CD4-positive, alpha-beta T cell treated with Interleukin-1 beta for 1 hour (primary cell): Measurements from ENCODE around the gene ELFN2.

Source experiments
- DNase-seq, 2 donors: peaks; one replicate each; pipeline ENCODE4 v3.0.0-alpha.2; 2020 to 2022

ELFN2 gene

DNA sequence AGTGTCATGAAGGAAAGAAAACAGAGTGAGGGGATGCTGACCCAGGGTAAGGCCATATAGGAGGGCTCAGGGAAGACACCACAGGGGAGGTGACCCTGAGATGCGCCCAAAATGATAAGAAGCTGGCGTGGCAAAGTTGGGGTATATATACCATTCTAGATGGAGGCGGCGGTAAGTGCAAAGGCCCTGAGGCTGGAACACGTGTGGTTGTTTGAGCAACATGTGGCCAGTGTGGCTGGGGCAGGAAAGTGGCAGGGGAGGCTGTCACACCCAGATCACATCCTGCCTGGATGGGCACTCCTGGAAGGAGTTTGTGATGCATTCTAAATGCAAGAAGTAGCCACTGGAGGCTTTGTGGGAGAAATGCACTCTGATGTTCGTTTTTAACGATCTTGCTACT, 74.8 kb downstream of the ELFN2 start:
- DNase-seq = no peak

DNA sequence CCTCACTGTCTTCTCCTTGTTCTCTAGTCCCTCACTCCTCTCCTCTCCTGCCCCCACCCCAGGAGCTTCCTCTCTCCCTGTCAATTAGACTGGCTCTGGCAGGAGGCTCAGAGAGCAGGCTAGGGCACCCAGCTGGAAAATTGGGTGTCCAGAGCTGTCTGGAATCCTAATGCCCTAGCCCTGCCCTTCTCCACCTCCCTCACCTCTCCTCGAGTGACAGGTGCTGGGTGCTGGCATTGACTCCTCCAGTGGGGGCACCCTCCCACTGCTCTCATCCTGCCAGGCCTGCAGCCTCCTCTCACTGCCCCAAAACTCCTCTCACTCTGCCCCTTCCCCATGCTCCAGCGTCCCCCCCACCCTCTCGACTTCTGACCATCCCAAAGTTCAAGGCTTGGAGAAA, 76.0 kb downstream of the ELFN2 start:
- DNase-seq = no peak

DNA sequence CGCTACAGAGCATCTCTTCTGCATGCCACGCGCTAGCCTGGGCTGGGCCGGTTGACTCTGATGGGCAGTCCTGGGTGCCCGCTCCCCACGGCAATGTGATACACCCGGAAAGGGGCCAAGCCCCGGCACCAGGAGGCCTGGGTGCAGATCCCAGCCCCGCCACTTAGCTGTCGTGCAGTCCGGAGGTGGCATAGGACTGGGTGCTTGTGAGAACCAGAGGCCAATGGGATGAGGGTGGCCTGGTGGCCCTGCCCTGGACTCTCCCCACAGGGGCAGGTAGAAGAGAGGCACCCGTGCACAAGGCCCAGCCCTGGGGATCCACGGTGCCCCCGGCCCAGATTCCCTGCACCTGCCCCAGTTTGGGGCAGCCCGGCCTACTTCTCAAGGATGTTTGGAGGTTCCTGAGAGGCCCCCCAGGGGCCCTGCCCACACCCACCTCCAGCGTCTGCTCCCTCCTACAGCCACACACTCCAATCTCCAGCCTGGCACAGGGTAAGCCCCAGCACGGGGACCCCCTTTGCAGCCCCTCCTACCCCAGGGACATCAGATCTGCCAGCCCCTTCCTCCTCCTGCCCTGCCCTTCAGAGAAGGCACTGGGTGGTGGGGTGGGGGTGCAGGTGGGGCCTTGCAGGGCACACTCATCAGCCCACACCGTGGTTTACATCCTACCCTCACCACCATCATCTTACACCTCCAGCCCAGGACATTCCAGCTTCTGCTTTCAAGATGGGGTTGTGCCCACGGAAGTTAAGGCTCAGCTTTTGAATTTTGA, 78.0 kb downstream of the ELFN2 start:
- no peak for DNase-seq

DNA sequence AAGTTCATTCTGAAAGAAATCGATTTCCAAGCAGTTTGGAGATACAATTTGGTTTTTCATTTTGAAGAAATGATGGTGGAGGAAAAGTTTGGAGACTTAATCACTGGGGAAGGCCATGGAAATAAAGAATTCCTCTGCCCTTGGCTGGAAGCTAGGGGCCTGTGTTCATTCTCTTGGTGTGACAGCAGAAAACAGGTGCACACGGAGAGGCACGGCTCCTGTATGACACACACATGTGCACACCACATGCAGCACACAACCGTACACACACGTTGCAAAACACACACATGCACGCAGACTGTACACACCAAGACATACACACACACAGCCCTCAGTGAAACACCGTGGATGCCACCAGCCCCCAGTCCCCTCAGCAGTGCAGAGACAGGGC, 80.8 kb downstream of the ELFN2 start:
- DNase-seq = no peak

DNA sequence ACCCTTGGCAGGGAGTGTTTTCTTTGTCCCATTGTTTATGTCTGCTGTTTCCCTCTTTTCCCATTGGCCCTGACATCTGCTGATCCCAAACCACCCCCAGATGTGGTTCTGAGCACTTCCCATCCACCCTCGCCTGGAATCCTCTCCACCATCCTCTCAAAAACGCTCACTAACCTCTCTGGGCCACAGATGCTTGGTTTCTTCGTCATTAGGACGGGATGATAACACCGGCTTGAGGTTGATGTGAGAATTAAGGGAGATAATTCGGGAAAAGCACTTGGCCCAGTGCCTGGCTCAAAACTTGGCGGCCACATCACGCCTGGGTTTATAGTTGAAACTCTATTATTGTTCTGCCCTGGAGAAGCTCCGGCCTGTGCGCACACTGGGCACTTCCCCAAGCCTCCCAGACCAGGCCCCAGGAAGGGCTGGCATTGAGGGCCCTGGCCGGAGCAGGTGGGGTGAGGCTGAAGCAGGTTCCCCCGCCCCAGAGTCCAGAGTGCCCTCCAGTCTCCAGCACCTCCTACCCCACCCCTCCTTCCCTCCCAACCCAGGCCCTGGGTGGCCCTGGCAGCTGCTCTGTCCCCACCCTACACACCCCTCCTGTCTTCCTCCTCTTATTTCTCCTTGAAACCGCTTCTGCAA, 81.3 kb downstream of the ELFN2 start:
- DNase-seq = no peak

DNA sequence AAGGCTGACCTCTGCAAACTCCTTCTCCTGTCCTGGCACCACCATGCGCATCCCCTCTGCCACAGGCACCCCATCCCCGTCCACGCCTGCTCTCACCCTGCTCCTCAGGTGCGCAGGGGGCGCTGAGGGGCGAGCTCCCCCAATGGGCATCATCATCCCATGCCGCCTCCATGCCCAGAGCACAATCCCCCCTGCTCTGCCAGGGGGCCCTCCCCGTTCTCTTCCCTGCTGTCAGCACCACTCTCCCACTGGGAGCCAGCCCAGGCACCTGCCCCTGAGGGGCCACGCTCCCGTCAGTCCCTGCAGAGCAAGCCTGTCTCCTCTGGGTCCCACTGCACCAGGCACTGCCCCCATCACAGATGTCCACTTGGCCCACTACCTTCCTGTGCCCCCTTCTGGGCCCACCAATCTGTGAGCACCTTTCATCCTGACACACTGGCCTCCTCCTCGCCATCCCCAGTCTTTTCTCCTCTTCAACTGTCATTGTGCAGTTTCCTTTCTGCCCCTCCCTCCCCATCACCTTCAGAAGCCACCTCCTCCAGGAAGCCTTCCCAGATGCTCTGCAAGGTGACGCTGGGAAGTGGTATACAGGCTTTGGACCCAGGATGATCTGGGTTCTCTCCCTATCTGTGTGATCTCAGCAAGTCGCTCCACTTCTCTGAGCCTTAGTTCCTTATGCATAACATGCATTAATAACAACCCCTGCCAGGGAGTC, 82.4 kb downstream of the ELFN2 start:
- no peak for DNase-seq

DNA sequence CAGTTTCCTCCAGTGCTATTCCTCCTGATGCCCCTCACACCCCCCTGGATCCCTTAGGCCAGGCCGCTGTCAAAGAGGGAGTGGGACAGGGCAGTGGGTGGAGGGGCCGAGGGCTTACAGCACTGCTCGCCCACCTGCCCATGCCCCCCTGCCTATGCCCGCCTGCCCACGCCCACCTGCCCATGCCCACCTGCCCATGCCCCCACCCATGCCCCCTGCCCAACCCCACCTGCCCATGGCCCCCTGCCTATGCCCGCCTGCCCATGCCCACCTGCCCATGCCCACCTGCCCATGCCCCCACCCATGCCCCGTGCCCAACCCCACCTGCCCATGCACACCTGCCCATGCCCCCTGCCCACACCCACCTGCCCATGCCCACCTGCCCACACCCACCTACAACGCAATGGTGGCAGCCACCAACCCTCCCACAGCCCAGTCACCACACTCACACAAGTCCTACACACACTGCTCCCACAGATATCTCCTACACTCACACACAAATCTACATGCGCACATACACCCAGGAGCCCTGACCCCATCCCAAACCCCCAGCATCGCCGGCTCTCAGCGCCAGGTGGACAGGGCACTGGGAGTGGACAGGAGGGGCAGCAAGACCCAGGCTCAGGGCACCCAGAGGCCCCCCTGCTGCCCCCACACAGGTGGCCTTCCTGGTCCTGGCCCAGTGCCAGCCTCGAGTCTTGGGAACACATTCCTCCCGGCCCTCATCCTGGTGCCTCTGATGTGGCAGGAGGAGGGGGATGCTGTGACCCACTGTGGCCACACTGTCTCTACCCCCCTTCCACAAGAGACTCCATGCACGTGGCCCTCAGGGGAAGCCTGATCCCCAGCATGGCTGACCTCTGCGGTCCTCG, 83.2 kb downstream of the ELFN2 start:
- DNase-seq = no peak

DNA sequence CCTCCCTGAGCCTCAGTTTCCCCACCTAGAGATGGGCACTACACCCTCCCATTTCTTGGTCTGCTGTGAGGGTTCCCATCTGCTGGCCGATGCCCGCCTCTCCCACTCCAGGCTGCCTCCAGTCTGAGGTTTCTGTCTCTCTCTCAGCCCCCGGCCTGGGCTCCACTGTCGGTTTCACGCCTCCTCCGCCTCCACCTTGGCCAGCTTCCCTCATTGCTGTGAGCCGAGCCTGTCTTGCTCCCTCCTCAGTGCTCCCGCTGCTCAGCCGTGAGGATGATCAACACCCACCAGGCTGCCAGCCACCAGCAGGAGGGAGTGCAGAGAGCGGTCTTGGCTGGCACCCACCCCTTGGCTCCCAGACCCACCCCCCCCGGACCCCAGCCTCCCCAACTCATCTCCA, 83.9 kb downstream of the ELFN2 start:
- no peak for DNase-seq

DNA sequence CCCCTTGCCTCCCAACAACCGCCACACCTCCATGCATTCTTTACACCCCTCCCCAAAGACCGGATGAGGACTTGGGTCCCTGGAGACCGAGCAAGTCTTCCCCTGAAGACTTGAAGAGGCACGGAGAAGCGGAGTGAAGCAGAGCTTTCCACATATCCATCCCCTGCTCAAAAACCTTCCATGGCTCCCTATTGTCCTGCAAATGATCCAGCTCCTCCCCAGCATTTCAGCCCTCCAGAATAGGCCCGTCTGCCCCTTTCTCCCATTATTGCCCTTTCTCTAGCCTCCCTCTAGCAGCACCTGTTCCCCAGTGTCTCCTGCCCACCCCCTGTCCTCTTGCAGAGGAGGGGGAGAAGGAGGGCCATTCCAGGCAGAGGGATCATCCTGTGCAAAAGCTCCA, 85.2 kb downstream of the ELFN2 start:
- no peak for DNase-seq

DNA sequence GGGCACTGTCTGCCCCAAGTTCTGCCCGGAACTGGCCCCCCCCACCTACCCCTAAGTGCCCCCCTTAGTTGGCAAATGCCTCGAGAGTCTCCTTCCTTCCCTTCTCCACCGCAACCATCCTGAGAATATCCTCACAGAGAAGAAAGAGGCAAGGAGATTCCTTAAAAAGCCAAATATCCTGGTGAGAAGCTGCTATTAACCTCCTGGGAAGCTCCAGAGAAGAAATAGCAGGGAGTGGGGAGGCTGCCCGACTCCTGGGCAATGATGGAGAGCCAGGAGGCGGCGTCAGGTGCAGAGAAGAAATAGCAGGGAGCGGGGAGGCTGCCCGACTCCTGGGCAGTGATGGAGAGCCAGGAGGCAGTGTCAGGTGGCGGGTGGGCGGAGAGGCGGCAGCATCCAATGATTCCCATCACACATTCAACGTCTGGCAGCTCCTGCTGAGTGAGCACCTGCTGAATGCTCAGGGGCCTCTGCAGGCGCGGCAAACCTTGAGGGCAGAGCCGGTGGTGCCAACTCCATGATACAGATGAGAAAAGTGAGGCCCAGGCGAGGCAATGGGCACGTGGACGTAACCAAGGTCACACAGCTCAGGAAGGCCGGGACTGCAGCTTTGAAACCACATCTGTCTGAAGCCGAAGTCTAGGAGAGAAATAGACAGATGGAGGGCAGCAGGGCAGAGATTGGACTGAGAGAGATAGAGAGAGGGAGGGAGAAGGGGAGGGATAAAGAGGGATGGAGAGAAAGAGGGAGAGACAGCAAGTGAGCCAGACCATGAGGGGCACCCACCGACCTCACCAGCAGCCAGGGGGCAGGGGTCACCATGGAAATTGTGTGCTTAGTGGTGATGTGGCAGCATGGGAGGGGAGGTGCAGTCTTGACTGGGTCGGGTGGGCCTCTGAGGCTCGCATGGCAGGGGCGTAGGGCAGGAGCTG, 86.7 kb downstream of the ELFN2 start:
- no peak for DNase-seq

DNA sequence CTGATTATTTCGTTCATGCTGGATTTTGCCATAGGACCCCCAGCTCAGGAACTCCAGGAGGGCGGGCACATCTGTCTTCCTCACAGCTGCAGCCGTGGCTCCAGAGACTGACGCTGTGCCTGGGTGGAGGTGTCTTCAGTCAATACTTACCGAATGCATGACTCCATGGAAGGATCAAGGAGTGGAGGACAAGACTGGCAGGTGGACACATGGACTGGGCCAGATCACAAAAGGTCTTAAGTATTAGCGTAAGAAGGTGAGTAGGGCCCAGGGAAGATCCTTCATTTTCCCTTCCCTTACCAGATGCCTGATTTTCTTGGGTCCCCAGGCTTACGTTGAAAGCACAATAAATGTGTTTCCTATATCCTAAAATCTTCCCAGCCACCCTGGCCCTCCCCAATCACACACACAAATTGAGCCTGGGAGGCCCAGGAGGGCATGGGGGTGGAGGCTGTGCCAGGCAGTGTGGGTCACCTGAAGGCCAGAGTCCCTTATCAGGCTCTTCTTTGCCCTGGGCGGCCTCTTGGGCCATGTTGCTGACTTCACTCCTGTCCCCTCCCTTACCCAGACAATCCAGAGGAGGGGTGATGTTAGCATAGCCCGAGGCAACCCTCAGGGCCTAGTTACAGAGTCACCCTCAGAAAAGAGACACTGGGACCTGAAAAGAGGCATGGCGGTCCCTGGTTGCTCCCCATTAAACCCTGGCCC, 88.6 kb downstream of the ELFN2 start:
- no peak for DNase-seq

DNA sequence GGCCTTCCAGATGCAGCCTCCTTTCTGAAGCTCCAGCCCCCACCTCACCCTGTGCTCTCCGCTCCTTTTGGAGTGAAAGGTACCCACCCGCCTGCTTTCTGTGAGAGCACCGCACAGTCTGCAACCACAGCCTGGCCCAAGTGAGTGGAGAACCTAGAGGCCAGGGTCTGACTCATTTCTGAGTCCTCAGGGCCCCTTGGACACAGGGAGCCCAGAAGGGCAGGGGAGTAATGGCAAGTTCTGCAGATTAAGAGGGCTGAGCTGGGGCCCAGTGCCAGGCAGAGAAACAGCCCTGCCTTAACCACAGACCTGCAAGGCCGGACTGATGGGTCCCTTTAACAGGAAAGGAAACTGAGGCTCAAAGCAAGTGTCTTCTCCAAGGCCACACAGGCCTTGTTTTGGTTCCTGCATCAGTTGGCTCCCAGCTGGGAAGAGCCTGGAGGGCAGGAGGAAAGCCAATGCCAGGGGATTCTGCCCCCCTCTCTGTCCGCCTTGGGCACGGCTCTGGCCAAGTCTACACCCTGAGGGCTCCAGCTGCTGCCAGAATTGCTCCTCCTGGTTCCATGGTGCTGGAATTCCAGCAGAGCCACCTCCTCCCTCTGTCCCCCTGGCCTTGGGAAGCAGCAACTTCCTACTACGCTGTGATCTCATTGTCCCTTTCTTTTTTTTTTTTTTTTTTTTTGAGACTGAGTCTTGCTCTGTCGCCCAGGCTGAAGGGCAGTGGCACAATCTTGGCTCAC, 89.9 kb downstream of the ELFN2 start:
- no peak for DNase-seq

DNA sequence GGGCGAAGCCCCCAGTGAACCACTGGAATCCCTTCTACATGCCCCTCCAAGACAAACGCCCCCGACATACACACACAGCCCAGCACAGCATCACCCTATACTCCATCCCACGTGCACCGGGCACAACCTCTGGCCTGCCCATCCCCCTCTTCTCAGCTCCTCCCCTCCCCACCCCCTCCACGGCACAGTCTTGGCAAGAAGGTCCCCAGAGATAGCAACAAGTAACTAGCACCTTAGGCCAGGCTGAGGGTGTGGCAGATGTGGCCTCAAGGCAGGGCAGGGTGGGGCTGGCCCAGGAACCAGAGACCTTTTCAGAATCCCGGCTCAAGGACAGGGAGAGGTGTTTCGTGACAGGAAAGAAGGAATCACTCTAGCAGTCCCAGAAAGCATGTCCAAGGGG, 90.7 kb downstream of the ELFN2 start:
- DNase-seq = no peak

DNA sequence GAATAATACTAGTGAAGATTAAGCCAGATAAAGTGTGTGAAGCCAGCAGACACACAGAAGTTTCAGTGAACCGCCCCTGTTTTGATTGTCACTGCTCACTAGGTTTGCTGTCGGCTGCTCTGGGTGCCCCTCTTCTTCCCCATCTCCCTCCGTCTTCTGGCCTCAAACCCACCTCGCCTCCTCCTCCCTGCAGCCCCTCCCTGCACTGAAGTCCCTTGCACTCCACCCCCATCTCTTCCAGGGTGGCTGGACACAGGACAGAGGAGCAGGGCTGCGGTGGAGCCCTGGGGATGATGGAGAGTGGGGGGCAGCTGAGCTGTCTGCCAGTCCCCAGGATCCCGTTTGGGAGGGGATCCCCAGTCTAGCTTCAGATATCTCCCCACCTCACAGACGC, 91.5 kb downstream of the ELFN2 start:
- DNase-seq = no peak

DNA sequence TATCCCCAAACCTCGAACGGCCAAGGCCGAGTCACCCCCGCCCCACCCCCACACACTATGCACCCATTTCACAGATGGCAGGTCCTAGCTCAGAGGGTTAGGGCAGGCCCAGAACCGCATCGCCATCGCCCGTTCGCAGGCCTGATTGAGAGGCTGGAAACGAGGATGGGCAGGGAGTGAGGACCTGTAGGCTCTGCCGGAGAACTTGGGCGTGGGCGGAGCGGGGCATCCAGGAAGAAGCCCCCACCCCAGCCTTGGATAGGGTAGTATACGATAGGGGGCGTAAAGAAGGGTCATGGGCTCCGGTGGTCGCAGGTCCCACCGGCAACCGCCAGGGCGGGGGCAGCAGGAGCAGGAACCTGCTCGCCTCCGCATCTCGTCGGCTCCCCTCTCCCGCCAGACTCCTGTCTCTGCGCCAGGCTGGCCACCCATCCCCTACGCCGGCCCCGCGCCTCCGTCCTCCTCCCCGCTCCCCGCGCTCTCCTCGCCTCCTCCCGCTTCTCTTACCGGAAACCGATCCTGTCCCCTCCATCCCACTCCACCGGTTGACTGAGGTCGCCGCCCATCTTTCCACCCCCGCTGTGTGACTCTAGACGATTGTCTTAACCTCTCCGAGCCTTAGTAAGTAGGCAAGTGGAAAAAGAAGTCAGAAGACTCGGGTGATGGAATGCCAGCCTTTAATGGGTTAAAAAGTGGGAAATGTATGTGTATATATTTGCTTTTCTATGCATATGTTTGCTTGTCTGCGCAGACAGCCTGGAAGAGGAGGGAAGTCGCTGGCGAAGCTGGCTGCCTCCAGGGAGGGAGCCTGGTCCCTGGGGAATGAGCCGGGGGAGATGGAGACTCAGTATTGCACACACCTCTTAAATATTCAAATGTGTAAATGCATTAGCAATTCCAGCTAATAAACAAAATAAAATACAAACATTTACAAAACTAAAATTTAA, 92.1 kb downstream of the ELFN2 start:
- DNase-seq = no peak

DNA sequence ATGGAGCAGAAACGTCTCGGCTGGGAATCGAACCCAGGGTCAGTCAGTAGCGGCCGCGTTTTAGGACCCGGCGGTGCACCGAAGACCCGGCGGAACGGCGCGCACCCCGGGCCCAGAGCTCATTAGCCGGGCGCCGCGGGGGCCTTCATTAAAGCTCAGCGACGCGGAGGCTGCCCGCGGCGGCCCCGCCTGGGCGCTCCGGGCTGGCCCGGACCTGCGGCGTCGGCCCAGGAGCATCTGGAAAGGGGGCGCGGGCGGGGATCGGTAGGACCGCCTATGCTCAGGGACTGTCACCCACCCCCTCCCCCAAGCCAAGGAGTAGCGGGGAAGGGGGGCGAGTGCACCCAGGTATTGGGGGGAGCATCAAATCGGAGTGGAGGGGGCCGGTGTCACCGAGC, 92.8 kb downstream of the ELFN2 start:
- no peak for DNase-seq

DNA sequence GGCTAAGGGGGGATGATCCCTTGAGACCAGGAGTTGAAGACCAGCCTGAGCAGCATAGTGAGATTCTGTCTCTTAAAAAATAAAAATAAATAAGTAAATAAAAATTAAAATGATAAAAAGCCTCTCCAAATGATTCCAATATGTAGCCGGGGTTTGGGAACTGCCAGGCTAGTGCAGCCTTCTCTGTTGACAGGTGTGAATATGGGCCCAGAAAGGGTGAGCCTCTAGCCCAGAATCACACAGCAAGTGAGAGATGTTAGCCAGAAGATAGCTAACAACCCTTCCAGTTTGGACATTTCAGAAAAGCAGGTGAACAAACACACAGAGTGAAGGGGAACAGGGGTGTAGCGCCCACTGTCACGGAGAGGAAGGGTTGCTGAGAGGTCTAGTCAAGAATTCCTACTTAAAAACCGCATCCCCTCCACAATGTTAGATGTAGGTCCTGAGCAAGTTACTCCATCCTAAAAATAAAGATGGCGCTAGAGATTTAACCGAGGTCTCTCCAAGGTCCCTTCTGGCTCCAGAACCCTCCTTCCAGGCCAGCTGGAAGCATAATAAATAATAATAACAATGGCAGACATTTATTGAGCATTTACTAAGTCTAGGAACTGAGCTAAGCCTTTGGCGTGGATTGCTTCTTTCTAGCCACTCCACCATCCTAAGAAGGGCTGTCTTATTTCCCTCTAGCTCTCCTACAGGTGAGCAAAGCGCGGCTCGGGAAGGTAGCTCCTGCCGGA, 93.4 kb downstream of the ELFN2 start:
- DNase-seq = no peak

DNA sequence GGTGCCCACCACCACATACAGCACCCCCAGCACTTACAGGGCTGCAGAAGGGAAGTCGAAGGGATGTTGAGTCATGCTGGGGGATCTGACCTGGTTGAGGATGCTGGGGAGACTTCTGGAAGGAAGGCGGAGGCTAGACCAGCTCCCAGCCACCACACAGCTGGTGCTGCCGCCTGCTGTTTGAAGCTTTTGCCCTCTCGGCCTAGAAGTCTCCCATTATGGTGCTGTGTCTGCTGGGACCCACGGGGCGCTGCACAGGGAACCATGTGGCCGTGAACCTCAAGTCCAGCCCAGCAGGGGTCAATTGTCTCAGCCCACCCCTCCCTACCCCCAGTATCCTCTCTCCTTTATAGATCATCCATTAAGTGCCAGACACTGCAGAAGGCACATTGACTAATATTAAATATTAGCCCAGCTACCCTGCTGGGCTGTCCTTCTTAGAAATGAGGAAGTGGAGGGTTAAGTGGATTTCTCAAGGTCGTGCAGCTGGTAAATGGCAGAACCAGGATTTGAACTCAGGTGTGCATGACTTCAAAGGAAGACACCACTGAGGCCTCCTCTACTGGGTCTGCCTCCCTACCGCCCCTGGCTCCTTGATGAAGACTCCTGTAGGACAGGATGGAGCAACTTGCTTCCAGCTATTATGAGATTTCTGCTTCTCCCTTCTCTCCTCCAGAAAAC, 95.3 kb downstream of the ELFN2 start:
- no peak for DNase-seq
